Medulla oblongata (tissue), 1 donor: Measurements from ENCODE around the gene FRG2C.
"Not testable (repeated sequence)": the region's sequence is repeated elsewhere in the genome, so short reads cannot be mapped to it uniquely, and the experiment has no call there.

Experiments
- DNase-seq: peaks from one replicate; pipeline ENCODE4 v3.0.0-alpha.2; 2015; ENCODE audit errors: extremely low spot score

The FRG2C gene

GRCh38 chr3:75664028-75664427 is at the start of gene FRG2C:
TSS of gene FRG2C (plus strand) at chr3:75664328. CDS start at chr3:75664380, 52 bp downstream.
- DNase-seq = not testable (repeated sequence)

GRCh38 chr3:75618666-75619305 is 45.3 kb upstream of the FRG2C start:
- DNase-seq = peak; percentile 37

- DNase-seq = not testable (repeated sequence)
Measured at GRCh38 chr3:75619481-75620031, 44.6 kb upstream of the FRG2C start.

- not testable (repeated sequence) for DNase-seq
Measured at GRCh38 chr3:75621772-75622171, 42.4 kb upstream of the FRG2C start.

- DNase-seq = not testable (repeated sequence)
Measured at GRCh38 chr3:75623656-75624055, 40.5 kb upstream of the FRG2C start.

GRCh38 chr3:75630887-75631535 is 33.1 kb upstream of the FRG2C start:
- not testable (repeated sequence) for DNase-seq

- DNase-seq = no peak
Measured at GRCh38 chr3:75631541-75631940, 32.6 kb upstream of the FRG2C start.

GRCh38 chr3:75638947-75639346 is 25.2 kb upstream of the FRG2C start:
- not testable (repeated sequence) for DNase-seq

GRCh38 chr3:75641107-75641517 is 23.0 kb upstream of the FRG2C start:
- DNase-seq = peak; percentile 95

- peak; percentile 73 for DNase-seq
Measured at GRCh38 chr3:75643031-75643800, 20.9 kb upstream of the FRG2C start.

GRCh38 chr3:75645548-75645947 is 18.6 kb upstream of the FRG2C start:
- not testable (repeated sequence) for DNase-seq

- no peak for DNase-seq
Measured at GRCh38 chr3:75650191-75650590, 13.9 kb upstream of the FRG2C start.

- DNase-seq = not testable (repeated sequence)
Measured at GRCh38 chr3:75655101-75655904, 8.8 kb upstream of the FRG2C start.

- not testable (repeated sequence) for DNase-seq
Measured at GRCh38 chr3:75655956-75656355, 8.2 kb upstream of the FRG2C start.

- not testable (repeated sequence) for DNase-seq
Measured at GRCh38 chr3:75658411-75659107, 5.6 kb upstream of the FRG2C start.

- DNase-seq = not testable (repeated sequence)
Measured at GRCh38 chr3:75659108-75659433, 5.1 kb upstream of the FRG2C start.

GRCh38 chr3:75665626-75666025 is 1.5 kb downstream of the FRG2C start:
- DNase-seq = not testable (repeated sequence)

- not testable (repeated sequence) for DNase-seq
Measured at GRCh38 chr3:75667757-75668701, 3.9 kb downstream of the FRG2C start.

GRCh38 chr3:75668759-75669347 is 4.7 kb downstream of the FRG2C start:
- not testable (repeated sequence) for DNase-seq
